ENCODE measurements around the gene CADM2. TPM values are rescaled to one million over a fixed set of nuclear protein-coding genes. Genes with fewer than 3 reads are reported as not detected.

CADM2 gene
- total and polyA plus RNA-seq, 2 experiments from 2014 or later, result 2.9 to 7.8 TPM

- H3K36me3 ChIP-seq (replicated peaks; ENCODE audit: insufficient read depth, low read depth), result no peaks in the 10 kb centered on the region
- H3K79me2 ChIP-seq, result no peaks in the 10 kb centered on the region
- DNase-seq (ENCODE audit: low spot score), result no peak
- no peaks in the 10 kb centered on the region for H3K27me3 ChIP-seq
- no peaks in the 10 kb centered on the region for H3K4me1 ChIP-seq (ENCODE audit: insufficient read depth)
- no peak for TF ChIP-seq EZH2phosphoT487 (IDR thresholded peaks at IDR 0.05; ENCODE audit: low read depth, severe bottlenecking, unreplicated experiment)
- TF ChIP-seq, protein P1, sequence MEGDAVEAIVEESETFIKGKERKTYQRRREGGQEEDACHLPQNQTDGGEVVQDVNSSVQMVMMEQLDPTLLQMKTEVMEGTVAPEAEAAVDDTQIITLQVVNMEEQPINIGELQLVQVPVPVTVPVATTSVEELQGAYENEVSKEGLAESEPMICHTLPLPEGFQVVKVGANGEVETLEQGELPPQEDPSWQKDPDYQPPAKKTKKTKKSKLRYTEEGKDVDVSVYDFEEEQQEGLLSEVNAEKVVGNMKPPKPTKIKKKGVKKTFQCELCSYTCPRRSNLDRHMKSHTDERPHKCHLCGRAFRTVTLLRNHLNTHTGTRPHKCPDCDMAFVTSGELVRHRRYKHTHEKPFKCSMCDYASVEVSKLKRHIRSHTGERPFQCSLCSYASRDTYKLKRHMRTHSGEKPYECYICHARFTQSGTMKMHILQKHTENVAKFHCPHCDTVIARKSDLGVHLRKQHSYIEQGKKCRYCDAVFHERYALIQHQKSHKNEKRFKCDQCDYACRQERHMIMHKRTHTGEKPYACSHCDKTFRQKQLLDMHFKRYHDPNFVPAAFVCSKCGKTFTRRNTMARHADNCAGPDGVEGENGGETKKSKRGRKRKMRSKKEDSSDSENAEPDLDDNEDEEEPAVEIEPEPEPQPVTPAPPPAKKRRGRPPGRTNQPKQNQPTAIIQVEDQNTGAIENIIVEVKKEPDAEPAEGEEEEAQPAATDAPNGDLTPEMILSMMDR (IDR thresholded peaks at IDR 0.05; ENCODE audit: poor library complexity), result no peak
- TF ChIP-seq EZH2 (IDR thresholded peaks at IDR 0.05; ENCODE audit: borderline replicate concordance), result no peak
- H2AFZ ChIP-seq, result no peak overlapping the region
- H4K20me1 ChIP-seq (ENCODE audit: insufficient read depth, poor library complexity, severe bottlenecking), result no peaks in the 10 kb centered on the region
- no peak overlapping the region for H3K27ac ChIP-seq
- H3K4me3 ChIP-seq, result no peak overlapping the region
- no peaks in the 10 kb centered on the region for H3K9me3 ChIP-seq (ENCODE audit: low read depth)
- no peaks in the 10 kb centered on the region for H3K9me2 ChIP-seq (replicated peaks; ENCODE audit: insufficient read depth)
- no peak overlapping the region for H3K4me2 ChIP-seq
Measured at GRCh38 chr3:85877631-85878030, 918.8 kb downstream of the CADM2 start.

DNA sequence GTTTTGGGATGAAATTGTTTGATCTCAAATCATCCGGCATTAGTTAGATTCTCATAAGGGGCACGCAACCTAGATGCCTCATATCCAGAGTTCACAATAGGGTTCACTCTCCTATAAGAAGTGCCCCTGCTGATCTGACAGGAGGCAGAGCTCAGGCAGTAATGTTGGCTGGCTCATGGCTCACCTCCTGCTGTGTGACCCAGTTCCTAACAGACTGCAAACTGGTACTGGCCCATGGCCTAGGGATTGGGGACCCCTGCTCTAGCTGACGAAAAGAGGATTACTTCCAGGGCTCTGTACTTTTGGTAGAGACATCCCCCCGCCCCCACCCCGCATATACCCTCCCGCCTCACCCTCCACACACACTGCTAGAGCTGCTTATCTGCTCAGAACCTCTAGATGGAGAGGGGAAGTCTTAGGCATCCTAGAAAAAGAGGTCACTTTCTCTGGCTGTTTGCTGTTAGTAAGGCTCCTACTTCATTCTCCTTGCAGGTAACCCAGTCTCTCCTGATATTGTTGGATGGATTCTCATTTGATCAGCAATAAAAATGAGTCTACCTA lies 923.1 kb downstream of the CADM2 start:
- no peak for DNase-seq (ENCODE audit: low spot score)
- no peaks in the 10 kb centered on the region for H3K4me1 ChIP-seq (ENCODE audit: insufficient read depth)
- no peak overlapping the region for H3K27ac ChIP-seq
- TF ChIP-seq, protein P1 (IDR thresholded peaks at IDR 0.05; ENCODE audit: poor library complexity), result no peak
- TF ChIP-seq EZH2phosphoT487 (IDR thresholded peaks at IDR 0.05; ENCODE audit: low read depth, severe bottlenecking, unreplicated experiment), result no peak
- no peak for TF ChIP-seq EZH2 (IDR thresholded peaks at IDR 0.05; ENCODE audit: borderline replicate concordance)
- no peaks in the 10 kb centered on the region for H3K79me2 ChIP-seq
- no peaks in the 10 kb centered on the region for H4K20me1 ChIP-seq (ENCODE audit: insufficient read depth, poor library complexity, severe bottlenecking)
- no peak overlapping the region for H3K4me3 ChIP-seq
- H3K4me2 ChIP-seq, result no peak overlapping the region
- 86% methylated on average over 6 of the region's 6 CpGs for WGBS (ENCODE audit: low lambda C conversion rate, missing lambda C conversion rate)
- no peaks in the 10 kb centered on the region for H3K27me3 ChIP-seq
- H3K36me3 ChIP-seq (replicated peaks; ENCODE audit: insufficient read depth, low read depth), result no peaks in the 10 kb centered on the region
- no peaks in the 10 kb centered on the region for H3K9me3 ChIP-seq (ENCODE audit: low read depth)
- H2AFZ ChIP-seq, result no peak overlapping the region
- H3K9me2 ChIP-seq (replicated peaks; ENCODE audit: insufficient read depth), result no peaks in the 10 kb centered on the region

GRCh38 chr3:85890043-85890555 lies 931.3 kb downstream of the CADM2 start:
- WGBS (ENCODE audit: low lambda C conversion rate, missing lambda C conversion rate), result 41% methylated on average over 3 of the region's 3 CpGs
- H3K27me3 ChIP-seq, result no peaks in the 10 kb centered on the region
- no peaks in the 10 kb centered on the region for H4K20me1 ChIP-seq (ENCODE audit: insufficient read depth, poor library complexity, severe bottlenecking)
- no peaks in the 10 kb centered on the region for H3K36me3 ChIP-seq (replicated peaks; ENCODE audit: insufficient read depth, low read depth)
- no peaks in the 10 kb centered on the region for H3K79me2 ChIP-seq
- TF ChIP-seq EZH2 (IDR thresholded peaks at IDR 0.05; ENCODE audit: borderline replicate concordance) (no peak), EZH2phosphoT487 (IDR thresholded peaks at IDR 0.05; ENCODE audit: low read depth, severe bottlenecking, unreplicated experiment) (no peak)
- TF ChIP-seq, protein P1 (IDR thresholded peaks at IDR 0.05; ENCODE audit: poor library complexity), result no peak
- no peak for DNase-seq (ENCODE audit: low spot score)
- no peak overlapping the region for H3K4me3 ChIP-seq
- H3K4me1 ChIP-seq (ENCODE audit: insufficient read depth), result no peaks in the 10 kb centered on the region
- no peak overlapping the region for H2AFZ ChIP-seq
- no peak overlapping the region for H3K27ac ChIP-seq
- no peaks in the 10 kb centered on the region for H3K9me3 ChIP-seq (ENCODE audit: low read depth)
- no peak overlapping the region for H3K4me2 ChIP-seq
- H3K9me2 ChIP-seq (replicated peaks; ENCODE audit: insufficient read depth), result no peaks in the 10 kb centered on the region

Data from hepatocyte (in vitro differentiated cells).